Sigmoid colon (tissue), 7 donors: Measurements from ENCODE around the gene CD200R1. TPM values are rescaled to one million over a fixed set of nuclear protein-coding genes. Genes with fewer than 3 reads are reported as not detected.

ENCODE experiments used
- DNase-seq: peaks from one replicate; pipeline ENCODE4 v3.0.0-alpha.2; 2019
- H3K27ac ChIP-seq, 4 donors: fragments of 200-600 bp; sonication (generic); one replicate each; pipeline ENCODE4 v1.5.1; 2016 to 2019; ENCODE audit warnings: mild to moderate bottlenecking in 1 of 4
- H3K27me3 ChIP-seq, 3 donors: fragments of 200-600 bp; sonication (generic); one replicate each; pipeline ENCODE4 v1.5.1; 2019; ENCODE audit warnings: mild to moderate bottlenecking in 1 of 3
- H3K36me3 ChIP-seq, 4 donors: fragments of 200-600 bp; sonication (generic); one replicate each; pipeline ENCODE4 v1.5.1; 2016 to 2019
- H3K4me1 ChIP-seq, 4 donors: fragments of 200-600 bp; sonication (generic); one replicate each; pipeline ENCODE4 v1.5.1; 2017 to 2019
- H3K4me3 ChIP-seq, 4 donors: fragments of 200-600 bp; sonication (generic); one replicate each; pipeline ENCODE4 v1.5.1; 2017 to 2019; ENCODE audit warnings: mild to moderate bottlenecking in 2 of 4, moderate library complexity in 1 of 4
- H3K9me3 ChIP-seq, 4 donors: fragments of 200-600 bp in 3 of 4; sonication (generic) in 3 of 4; one replicate each; pipeline versions ENCODE4 v1.5.1 to v1.6.1; 2013 to 2019
- EP300 ChIP-seq, 4 donors: sonication (generic); formaldehyde crosslinking; IDR thresholded peaks; one replicate each; pipeline ENCODE4 v1.6.1; 2017; ENCODE audit warnings: antibody characterized with exemption in 4 of 4
- POLR2A ChIP-seq, 2 donors: fragments of 450-650 bp; IDR thresholded peaks; one replicate each; pipeline ENCODE4 v1.6.1; 2016; ENCODE audit warnings: antibody characterized with exemption in 2 of 2, mild to moderate bottlenecking in 2 of 2, moderate library complexity in 2 of 2
- POLR2AphosphoS5 ChIP-seq, 4 donors: sonication (generic); formaldehyde crosslinking; IDR thresholded peaks; one replicate each; pipeline ENCODE4 v1.6.1; 2017; ENCODE audit warnings: antibody characterized with exemption in 4 of 4
- WGBS, 2 donors: extraction: QIAGEN DNeasy Blood & Tissue Kit; methylation state at CpG; one replicate each; pipeline ENCODE4 v1.1.7; 2013; 5-methylcytosine and 5-hydroxymethylcytosine counted together
- intact Hi-C: fragments of 100-400 bp; cut with DNase I; formaldehyde crosslinking; loops from one replicate; pipeline ENCODE4 v1.15.1; 2023
- polyA plus RNA-seq, 3 donors: library from polyadenylated mRNA; stranded (reverse); fragments of 200-250 nt; gene quantifications; one replicate each; pipeline ENCODE4 v1.2.3, GENCODE V29; 2013
- total RNA-seq, 4 donors: library from RNA; depleted of rRNA; stranded (reverse); fragments of >200 nt; gene quantifications; one replicate each; pipeline ENCODE4 v1.1.0, GENCODE V29; 2016
- TF ChIP-seq, protein P1 (sequence below), 4 experiments: fragments of 450-650 bp in 3 of 4; fragments of 200-600 bp in 1 of 4; IDR thresholded peaks; one replicate each; pipeline ENCODE4 v1.5.1; 2016 to 2019; ENCODE audit warnings: antibody characterized with exemption in 4 of 4, mild to moderate bottlenecking in 3 of 4, moderate library complexity in 2 of 4
- donor health status: healthy with polysubstance abuse.
- donor health status: Bipolar disorder and iron deficiency.
- donor health status: healthy.

The CD200R1 gene, protein sequence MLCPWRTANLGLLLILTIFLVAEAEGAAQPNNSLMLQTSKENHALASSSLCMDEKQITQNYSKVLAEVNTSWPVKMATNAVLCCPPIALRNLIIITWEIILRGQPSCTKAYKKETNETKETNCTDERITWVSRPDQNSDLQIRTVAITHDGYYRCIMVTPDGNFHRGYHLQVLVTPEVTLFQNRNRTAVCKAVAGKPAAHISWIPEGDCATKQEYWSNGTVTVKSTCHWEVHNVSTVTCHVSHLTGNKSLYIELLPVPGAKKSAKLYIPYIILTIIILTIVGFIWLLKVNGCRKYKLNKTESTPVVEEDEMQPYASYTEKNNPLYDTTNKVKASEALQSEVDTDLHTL
- total RNA-seq (1 to 10 TPM in 3 of 4 donors, not detected in 1; 1.4 to 5.0 (median 2.5) TPM), polyA plus RNA-seq (under 1 TPM; 0.60 to 0.92 (median 0.83) TPM)

DNA sequence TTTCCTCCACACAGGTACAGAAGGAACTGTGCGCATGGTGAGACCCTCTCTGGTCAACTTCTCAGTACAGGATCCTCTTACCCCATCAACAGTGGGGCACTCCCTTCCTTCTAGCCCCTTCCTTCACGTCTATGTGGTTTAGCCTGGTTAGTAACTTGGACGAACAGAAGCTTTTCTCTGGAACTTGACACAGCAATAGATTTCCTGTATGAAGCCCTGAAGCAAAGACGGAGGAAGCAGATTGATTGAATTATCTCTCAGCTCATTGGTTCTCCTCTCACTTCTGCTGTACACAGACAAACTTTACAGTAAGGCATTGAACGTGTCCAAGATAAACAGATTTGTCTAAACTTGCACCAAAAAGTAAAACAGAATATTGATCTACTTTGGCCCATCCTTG lies at the start of gene CD200R1:
Gene CD200R1 (minus strand): TSS at position 210 of the 400 bp plus-strand sequence. CDS start 246 bp downstream, outside the sequence.
- WGBS, 2 donors: 35 to 65% methylated on average over 5 of the region's 5 CpGs
- Histone ChIP-seq H3K27me3 (no peaks in the 10 kb centered on the region), H3K36me3 (no peaks in the 10 kb centered on the region), H3K4me1 (no peaks in the 10 kb centered on the region), H3K9me3 (no peaks in the 10 kb centered on the region), H3K4me3 (peak within 1 kb of the TSS in 1 of 4 donors; percentile 20), H3K27ac (no peak within 1 kb of the TSS)
- TF ChIP-seq, protein P1, sequence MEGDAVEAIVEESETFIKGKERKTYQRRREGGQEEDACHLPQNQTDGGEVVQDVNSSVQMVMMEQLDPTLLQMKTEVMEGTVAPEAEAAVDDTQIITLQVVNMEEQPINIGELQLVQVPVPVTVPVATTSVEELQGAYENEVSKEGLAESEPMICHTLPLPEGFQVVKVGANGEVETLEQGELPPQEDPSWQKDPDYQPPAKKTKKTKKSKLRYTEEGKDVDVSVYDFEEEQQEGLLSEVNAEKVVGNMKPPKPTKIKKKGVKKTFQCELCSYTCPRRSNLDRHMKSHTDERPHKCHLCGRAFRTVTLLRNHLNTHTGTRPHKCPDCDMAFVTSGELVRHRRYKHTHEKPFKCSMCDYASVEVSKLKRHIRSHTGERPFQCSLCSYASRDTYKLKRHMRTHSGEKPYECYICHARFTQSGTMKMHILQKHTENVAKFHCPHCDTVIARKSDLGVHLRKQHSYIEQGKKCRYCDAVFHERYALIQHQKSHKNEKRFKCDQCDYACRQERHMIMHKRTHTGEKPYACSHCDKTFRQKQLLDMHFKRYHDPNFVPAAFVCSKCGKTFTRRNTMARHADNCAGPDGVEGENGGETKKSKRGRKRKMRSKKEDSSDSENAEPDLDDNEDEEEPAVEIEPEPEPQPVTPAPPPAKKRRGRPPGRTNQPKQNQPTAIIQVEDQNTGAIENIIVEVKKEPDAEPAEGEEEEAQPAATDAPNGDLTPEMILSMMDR (IDR thresholded peaks at IDR 0.05): no peak
- TF ChIP-seq POLR2A (IDR thresholded peaks at IDR 0.05): no peak
- TF ChIP-seq EP300 (IDR thresholded peaks at IDR 0.05): no peak
- TF ChIP-seq POLR2AphosphoS5 (IDR thresholded peaks at IDR 0.05): no peak
- intact Hi-C loops: loop anchor here (5.0 kb wide), 1 partner anchor 238 kb away; no protein-coding TSS in a partner anchor
- no peak for DNase-seq

DNA sequence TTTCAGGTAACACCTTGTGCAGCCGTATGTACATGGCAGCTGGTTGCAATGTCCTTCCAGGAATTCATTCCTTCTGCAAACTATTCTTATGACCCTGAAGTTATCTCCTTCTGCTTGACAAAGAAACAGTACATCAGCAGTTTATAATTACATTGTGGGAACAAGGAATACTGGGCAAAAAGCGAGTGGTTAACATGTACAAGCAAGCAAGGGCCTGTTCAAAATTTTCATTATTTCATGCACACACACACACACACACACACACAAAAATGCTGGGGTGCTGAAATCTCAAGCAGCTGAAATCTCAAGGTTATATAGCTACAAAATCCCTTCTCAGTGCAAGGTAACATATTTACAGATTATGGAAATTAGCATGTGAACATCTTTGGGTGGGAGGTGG lies 46.6 kb upstream of the CD200R1 start:
- Histone ChIP-seq H3K27me3 (no peaks in the 10 kb centered on the region), H3K4me3 (no peak overlapping the region), H3K27ac (no peak overlapping the region), H3K4me1 (peaks cover 0 to 23% (median 16%) of the 10 kb centered on the region in 4 donors), H3K9me3 (no peaks in the 10 kb centered on the region), H3K36me3 (peaks cover 0 to 9% (median 0%) of the 10 kb centered on the region in 4 donors)
- intact Hi-C loops: no loop called here
- 91 to 94% methylated on average over 2 of the region's 2 CpGs for WGBS, 2 donors
- DNase-seq: no peak
- TF ChIP-seq POLR2A (IDR thresholded peaks at IDR 0.05): no peak
- TF ChIP-seq, protein P1 (IDR thresholded peaks at IDR 0.05): no peak
- TF ChIP-seq POLR2AphosphoS5 (IDR thresholded peaks at IDR 0.05): no peak
- TF ChIP-seq EP300 (IDR thresholded peaks at IDR 0.05): no peak

DNA sequence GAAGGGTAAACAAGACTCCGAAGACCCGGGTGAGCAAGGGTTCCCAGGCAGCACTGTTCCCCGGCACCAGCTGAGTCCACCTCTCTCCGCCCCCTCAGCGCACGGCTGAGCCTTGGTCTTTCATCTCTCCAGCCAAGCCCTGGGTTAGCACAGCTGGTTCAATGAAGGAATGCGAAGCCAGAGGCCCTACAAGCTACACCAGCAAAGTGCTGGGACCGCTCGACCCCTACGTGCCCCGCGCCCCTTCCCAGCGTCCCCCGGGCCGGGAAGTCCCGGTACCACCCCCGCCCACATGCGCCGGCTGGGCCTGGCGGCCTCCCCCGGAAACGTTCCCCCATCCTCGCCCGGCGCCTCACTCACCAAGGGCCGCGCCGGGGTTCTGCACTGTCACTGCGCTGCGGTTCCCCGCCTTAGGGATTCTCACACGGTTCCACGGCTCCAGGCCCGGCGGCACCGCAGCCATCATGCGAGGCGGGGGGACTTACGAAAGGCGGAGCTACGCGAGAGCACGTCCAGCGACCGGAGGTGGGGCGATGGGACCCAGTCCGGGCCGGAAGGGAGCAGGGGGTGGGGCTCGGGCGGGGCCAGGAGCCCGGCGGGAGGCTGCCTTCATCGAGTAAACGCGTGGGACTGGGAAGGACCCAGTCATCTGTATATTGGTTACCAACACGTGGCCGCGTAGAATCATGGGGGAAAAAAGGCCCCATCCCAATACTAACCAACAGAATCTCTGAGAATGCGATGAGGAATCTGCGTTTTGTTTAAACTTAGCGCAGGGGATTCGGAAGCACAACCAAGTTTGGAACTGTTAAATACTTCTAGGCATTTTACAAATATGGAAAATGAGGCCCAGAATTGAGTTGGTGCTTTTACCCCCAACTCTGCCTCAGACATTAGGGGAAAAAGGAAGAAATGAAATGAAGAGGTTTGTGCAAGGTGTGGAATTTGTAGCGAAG lies 44.6 kb upstream of the CD200R1 start:
- H3K27me3 ChIP-seq: no peaks in the 10 kb centered on the region
- peak; percentile 70 to 91 (median 78) for TF ChIP-seq POLR2AphosphoS5 (IDR thresholded peaks at IDR 0.05)
- TF ChIP-seq, protein P1 (IDR thresholded peaks at IDR 0.05): no peak
- TF ChIP-seq POLR2A (IDR thresholded peaks at IDR 0.05): peak; percentile 38
- peak overlapping the region; percentile 76 to 93 (median 83) for H3K4me3 ChIP-seq
- H3K27ac ChIP-seq: peak overlapping the region; percentile 92 to 97 (median 96)
- peak; percentile 96 for DNase-seq
- H3K36me3 ChIP-seq: peaks cover 0 to 24% (median 0%) of the 10 kb centered on the region in 4 donors
- intact Hi-C loops: loop anchor here (5.0 kb wide), 1 partner anchor 728 kb away; the partner anchor contains the start of genes ATP6V1A and NAA50
- 4% methylated on average over 63 of the region's 63 CpGs for WGBS, 2 donors
- H3K4me1 ChIP-seq: peaks cover 0 to 23% (median 16%) of the 10 kb centered on the region in 4 donors
- H3K9me3 ChIP-seq: no peaks in the 10 kb centered on the region

DNA sequence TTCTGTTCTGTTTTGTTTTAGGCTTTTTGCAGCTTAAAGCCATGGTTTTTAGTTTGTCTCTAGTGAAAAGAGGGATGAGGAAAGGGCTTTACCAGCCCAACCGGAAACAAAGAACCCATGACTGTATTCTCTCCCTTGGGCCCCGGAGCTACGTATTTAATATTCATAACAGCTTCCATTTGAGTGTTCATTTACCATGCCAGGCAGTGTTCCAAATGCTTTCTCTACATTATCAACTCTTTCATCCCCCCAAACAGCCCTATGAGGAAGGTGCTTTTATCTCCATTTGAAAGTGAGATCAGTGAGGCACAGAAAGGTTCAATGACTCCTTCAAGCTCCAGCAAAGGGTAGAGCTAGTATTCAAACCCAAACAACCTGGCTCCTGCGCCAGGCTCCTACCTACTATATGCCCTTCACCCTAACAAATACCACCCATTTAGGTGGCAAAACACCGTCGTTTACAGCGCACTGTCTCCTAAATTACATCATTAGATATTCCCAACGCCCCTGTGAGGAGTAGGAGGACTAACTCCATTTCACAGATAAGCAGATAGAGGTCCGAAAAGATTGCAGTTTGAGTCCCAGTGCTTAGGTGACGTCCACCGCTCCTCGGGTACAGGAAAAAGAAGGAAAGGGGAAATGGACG lies 43.8 kb upstream of the CD200R1 start:
- no peaks in the 10 kb centered on the region for H3K27me3 ChIP-seq
- WGBS, 2 donors: 2 to 6% methylated on average over 13 of the region's 13 CpGs
- intact Hi-C loops: loop anchor here (5.0 kb wide), 1 partner anchor 729 kb away; the partner anchor contains the start of genes ATP6V1A and NAA50
- H3K4me3 ChIP-seq: peak overlapping the region; percentile 76 to 93 (median 83)
- peaks cover 0 to 23% (median 16%) of the 10 kb centered on the region in 4 donors for H3K4me1 ChIP-seq
- TF ChIP-seq EP300 (IDR thresholded peaks at IDR 0.05) (no peak), POLR2A (IDR thresholded peaks at IDR 0.05) (no peak), POLR2AphosphoS5 (IDR thresholded peaks at IDR 0.05) (no peak)
- TF ChIP-seq, protein P1 (IDR thresholded peaks at IDR 0.05): no peak
- peaks cover 0 to 31% (median 0%) of the 10 kb centered on the region in 4 donors for H3K36me3 ChIP-seq
- H3K27ac ChIP-seq: peak overlapping the region; percentile 92 to 97 (median 96)
- no peak for DNase-seq
- no peaks in the 10 kb centered on the region for H3K9me3 ChIP-seq
